BJ (cell line): ENCODE results near the gene WNT5B. TPM values are rescaled to one million over a fixed set of nuclear protein-coding genes. Genes with fewer than 3 reads are reported as not detected.

Experiments used
- CTCF ChIA-PET: fragments of 350-600 bp; formaldehyde crosslinking; extraction: SDS; loops from one replicate; lab custom pipeline; 2021; ENCODE audit warnings: antibody characterized with exemption, inconsistent platforms; lab: Yijun Ruan, JAX
- POLR2A ChIA-PET: fragments of 300-600 bp; sonication (Branson Sonifier 250); formaldehyde crosslinking; extraction: SDS; loops from one replicate; lab custom pipeline; 2021; ENCODE audit warnings: antibody characterized with exemption; lab: Charles Lee
- DNase-seq: peaks from one replicate; pipeline ENCODE4 v3.0.0-alpha.2; 2011; ENCODE audit warnings: low read depth
- H3K27me3 ChIP-seq: 2 replicates; pipeline ENCODE4 v1.6.0; 2011; ENCODE audit warnings: low read length; ENCODE audit not compliant: control insufficient read depth, insufficient read depth
- H3K36me3 ChIP-seq: 2 replicates; pipeline ENCODE4 v1.5.1; 2011; ENCODE audit warnings: low read length; ENCODE audit not compliant: control insufficient read depth, insufficient read depth
- H3K4me3 ChIP-seq: 2 replicates; pipeline ENCODE4 v1.5.1; 2011; ENCODE audit warnings: low read depth, mild to moderate bottlenecking, control low read depth, low read length
- polyA plus RNA-seq: library from polyadenylated mRNA; depleted of rRNA; stranded (reverse); fragments of >200 nt; gene quantifications from 2 replicates; pipeline ENCODE4 v1.2.3, GENCODE V29; 2011
- TF ChIP-seq, protein P1 (sequence below): IDR thresholded peaks from 2 replicates; pipeline ENCODE4 v1.5.1; 2011; ENCODE audit warnings: low read depth, mild to moderate bottlenecking, control low read depth, inconsistent platforms, low read length, moderate library complexity; ENCODE audit not compliant: insufficient read depth

Gene WNT5B
- polyA plus RNA-seq, 1 experiment = 57.3 TPM

DNA sequence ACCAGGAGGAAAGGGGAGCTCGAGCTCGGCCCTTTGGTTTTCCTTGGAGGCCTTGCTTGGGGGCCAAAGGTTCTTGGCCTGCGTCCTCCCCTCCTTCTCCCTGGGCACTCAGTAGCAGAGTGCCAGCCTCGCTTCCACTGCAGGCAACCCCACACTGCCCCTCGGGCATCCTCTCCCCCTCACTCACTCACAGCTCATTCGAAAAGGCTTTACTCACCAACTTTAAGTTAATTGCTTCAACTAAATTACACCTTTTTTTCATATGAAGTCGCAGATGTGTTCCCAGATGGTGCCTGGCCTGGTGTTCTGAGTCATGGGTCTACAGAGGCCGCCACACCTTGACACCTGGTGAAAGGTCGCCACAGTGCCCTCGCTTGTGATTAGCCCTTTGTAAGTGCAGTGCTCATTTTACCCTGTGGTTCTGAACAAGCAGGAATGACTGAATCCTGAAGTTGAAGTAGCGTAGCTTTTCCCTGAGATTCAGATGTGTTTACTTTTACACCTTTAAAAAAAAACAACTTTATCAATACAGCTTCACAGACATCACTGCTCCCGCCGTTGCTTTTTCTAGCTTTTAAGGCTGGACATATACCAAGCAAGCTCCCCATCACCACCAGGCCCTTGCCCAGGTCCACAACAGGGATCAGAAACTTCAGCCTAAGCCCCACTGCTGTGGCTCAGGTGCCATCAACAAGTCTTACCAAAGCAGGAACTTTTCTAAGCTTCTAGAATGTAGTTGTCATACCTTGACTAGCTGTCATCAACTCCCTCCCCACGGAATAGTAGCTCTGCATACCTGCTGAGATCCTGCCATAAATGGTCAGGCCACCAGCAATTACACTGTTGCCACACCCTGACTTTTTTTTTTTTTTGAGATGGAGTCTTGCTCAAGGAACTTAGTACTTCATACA, 41.6 kb downstream of the WNT5B start:
- Histone ChIP-seq H3K4me3 (no peak overlapping the region), H3K27me3 (no peaks in the 10 kb centered on the region; the same call in 1 of the 2 replicates), H3K36me3 (no peaks in the 10 kb centered on the region)
- POLR2A ChIA-PET = interaction anchor here (0.6 kb wide), 1 partner anchor 11 kb away, joined by 3 read pairs; no protein-coding TSS in a partner anchor
- TF ChIP-seq, protein P1, sequence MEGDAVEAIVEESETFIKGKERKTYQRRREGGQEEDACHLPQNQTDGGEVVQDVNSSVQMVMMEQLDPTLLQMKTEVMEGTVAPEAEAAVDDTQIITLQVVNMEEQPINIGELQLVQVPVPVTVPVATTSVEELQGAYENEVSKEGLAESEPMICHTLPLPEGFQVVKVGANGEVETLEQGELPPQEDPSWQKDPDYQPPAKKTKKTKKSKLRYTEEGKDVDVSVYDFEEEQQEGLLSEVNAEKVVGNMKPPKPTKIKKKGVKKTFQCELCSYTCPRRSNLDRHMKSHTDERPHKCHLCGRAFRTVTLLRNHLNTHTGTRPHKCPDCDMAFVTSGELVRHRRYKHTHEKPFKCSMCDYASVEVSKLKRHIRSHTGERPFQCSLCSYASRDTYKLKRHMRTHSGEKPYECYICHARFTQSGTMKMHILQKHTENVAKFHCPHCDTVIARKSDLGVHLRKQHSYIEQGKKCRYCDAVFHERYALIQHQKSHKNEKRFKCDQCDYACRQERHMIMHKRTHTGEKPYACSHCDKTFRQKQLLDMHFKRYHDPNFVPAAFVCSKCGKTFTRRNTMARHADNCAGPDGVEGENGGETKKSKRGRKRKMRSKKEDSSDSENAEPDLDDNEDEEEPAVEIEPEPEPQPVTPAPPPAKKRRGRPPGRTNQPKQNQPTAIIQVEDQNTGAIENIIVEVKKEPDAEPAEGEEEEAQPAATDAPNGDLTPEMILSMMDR = no peak
- no peak for DNase-seq
- CTCF ChIA-PET = interaction anchor here (1.2 to 1.9 kb wide), 2 partner anchors 11 to 120 kb away, joined by 3 to 7 read pairs; no protein-coding TSS in a partner anchor

DNA sequence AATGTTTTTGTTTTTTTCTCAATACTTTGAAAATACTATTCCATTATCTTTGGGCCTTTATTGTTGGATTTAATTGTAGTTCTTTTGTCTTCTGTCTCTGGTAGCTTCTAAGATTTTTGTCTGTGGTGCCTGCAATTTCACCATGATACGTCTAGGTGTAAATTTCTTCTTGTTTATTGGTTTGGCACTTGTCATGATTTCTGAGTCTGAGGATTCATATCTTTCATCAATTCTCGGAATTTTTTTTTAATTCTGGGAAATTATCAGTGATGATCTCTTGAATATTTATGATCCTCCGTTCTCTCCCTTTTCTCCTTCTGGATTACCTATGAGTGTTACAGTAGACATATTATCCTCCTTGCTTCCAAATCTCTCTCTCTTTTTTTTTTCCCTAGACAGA, 47.0 kb downstream of the WNT5B start:
- Histone ChIP-seq H3K36me3 (no peaks in the 10 kb centered on the region), H3K27me3 (peaks cover 1% of the 10 kb centered on the region; the same call in 1 of the 2 replicates), H3K4me3 (no peak overlapping the region)
- TF ChIP-seq, protein P1 = no peak
- DNase-seq = no peak
- CTCF ChIA-PET = no interaction called here
- POLR2A ChIA-PET = no interaction called here

GRCh38 chr12:1680804-1681492, 51.9 kb downstream of the WNT5B start:
- CTCF ChIA-PET = interaction anchor here (0.8 kb wide), 1 partner anchor 9 kb away, joined by 3 read pairs; no protein-coding TSS in a partner anchor
- no peak for DNase-seq

DNA sequence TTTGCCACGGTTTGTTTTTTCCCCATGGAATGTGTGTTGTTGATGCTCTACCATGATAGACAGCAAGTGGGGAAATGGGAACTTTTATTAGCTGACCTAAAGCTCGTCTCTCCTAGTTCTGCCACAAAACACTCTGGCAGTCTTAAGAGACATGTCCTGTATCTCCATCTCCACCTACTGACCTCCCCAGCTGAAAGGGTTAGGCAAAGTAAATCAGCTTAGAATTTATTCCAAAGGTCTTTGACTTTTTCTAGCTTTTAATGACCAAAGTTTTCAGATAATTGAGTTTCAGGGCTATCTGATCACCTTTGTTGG, 52.4 kb downstream of the WNT5B start:
- ChIA-PET CTCF (interaction anchor here (0.6 to 0.8 kb wide), 2 partner anchors 10 to 825 kb away, joined by 3 read pairs; no protein-coding TSS in a partner anchor), POLR2A (interaction anchor here (0.6 kb wide), 1 partner anchor 11 kb away, joined by 3 read pairs; no protein-coding TSS in a partner anchor)
- peaks cover 1% of the 10 kb centered on the region; the same call in 1 of the 2 replicates for H3K27me3 ChIP-seq
- TF ChIP-seq, protein P1 = no peak
- no peak for DNase-seq
- no peak overlapping the region for H3K4me3 ChIP-seq
- no peaks in the 10 kb centered on the region for H3K36me3 ChIP-seq

More at GRCh38 chr12:1680804-1681492, 51.9 kb downstream of the WNT5B start:
- Histone ChIP-seq H3K4me3 (no peak overlapping the region), H3K36me3 (no peaks in the 10 kb centered on the region), H3K27me3 (peaks cover 1% of the 10 kb centered on the region; the same call in 1 of the 2 replicates)
- TF ChIP-seq, protein P1 = no peak
- POLR2A ChIA-PET = interaction anchor here (0.6 kb wide), 1 partner anchor 11 kb away, joined by 3 read pairs; no protein-coding TSS in a partner anchor
